ELF-1 (cell line): ENCODE results near the gene GPC1.
A peak's percentile ranks its signal among the peaks of the same experiment; 100 is the strongest.

ENCODE experiments used
- DNase-seq: peaks from one replicate; pipeline ENCODE4 v3.0.0-alpha.2; 2016; ENCODE audit warnings: low read depth, low spot score

Gene GPC1

DNA sequence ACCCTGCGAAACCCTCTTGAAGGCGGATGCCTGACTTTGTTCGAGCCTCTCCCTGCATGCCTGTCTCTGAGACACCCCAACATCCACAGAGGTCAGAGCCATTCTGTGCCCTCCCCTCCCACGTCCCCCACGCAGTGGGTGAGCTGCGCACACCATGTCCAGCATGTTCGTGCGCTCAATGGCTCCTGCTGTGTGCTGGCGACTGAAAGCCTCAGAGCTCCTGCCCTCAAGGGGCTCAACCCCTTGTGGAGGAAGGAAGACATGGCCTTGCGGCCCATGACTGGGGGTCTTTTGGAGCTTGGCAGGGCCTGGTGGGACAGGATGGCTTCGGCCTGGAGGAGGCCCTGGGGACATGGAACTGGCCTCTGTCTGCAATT is 76.6 kb downstream of the GPC1 start:
- DNase-seq: no peak

DNA sequence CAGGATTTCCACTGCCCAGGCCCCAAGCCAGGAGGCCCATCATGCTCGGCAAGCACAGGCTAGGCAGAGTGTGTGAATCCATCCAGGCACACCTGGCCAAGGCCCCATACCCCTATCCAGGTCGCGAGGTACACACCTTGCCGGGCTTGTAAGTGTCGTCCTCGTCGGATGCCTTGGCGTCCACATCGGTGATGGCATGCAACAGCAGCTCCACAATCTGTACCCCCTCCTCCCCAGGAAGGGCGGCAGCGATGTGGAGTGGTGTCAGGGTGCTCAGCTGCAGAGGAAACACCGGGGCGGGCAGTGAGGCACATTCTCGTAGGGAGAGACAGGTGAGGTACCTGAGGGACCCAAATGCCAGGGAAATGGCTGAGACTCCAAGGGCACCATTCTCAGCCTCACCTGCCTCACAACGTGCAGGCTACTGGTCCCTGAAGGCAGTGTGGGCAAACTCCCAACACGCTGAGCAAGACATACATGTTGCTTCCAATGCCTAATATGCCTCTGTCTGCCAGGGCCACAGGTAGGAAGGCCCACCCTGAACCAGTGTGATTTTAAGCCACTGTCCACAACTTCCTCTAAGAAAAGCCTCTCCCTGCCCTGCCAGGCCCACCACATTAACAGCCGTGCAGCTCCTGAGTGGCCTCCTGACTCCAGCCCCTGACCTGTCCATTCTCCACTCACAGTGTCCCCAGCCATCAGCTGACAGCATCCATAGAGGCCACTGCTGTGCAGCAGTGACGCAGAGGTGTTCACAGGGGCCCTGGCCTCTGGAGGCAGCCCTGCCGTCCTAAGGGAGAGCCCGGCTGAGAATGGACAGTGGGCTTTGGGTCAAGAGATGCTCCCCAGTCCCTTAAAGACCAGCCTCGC is 77.4 kb downstream of the GPC1 start:
- no peak for DNase-seq

DNA sequence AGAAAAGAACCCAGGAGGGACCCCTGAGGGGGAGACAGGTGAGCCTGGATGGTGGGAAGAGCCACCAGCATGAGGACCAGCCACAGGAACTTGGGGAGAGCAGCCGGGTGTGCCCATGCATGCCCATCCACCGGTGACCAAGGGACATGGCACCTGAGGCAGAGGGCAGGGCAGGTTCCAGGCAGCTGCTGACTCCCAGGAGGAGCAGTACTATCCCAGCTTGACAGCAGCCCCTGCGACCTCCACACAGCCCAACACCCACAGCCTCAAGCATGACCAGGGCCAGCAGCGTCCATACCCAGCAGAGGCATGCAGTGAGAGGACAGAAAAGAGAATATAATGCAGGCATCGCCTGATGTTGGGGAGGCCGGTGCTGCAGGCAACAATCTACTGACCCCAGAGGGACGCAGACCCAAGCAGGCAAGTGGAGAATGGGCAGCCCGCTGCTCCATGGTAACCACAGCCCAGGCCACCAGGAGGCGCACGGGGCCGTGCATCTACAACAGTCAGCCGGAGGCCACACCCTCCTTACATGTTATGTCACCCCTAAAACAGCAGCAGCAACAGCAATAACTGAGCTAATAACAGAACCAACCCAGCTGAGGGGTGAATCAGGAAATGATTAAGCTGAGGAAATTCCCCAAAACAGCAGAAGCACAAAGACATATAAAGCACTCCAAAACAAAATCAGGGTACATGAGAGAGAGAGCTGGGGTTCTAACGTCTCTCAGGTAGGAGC is 78.3 kb downstream of the GPC1 start:
- peak; percentile 78 for DNase-seq

DNA sequence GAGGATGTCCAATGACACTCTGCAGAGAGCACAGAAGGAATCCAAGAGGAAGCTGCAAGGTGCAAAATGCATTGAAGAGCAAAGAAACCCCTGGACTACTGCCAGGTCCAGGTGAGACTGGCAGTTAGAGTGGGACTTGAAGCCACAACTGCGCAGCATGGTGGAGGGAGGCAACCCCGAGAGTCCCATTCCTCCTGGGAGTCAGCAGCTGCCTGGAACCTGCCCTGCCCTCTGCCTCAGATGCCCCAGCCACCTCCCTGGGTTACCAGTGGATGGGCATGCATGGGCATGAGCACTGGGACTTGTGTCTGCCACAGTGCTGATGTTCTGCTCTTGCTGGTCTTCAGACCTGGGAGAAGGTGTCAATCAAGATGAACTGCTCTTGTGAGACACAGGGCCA is 79.2 kb downstream of the GPC1 start:
- no peak for DNase-seq

DNA sequence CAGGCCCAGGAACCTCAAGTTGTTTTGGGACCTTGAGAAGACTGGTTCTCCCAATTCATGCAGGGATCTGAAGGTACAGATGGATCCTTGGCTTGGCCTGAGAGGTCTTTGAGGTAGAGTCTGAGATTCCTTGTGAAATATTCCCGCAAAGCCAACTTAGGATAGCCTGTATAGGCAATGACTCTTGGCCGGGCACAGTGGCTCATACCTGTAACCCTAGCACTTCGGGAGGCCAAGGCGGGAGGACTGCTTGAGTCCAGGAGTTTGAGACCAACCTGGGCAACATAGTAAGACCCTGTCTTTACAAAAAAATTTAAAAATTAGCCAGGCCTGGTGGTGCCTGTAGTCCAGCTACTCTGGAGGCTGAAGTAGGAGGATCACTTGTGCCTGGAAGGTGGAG is 81.9 kb downstream of the GPC1 start:
- DNase-seq: no peak
